COLO668 (cell line): Measurements from ENCODE around the gene PRRG1.
"Not testable (repeated sequence)": the region's sequence is repeated elsewhere in the genome, so short reads cannot be mapped to it uniquely, and the experiment has no call there.

Source experiments
- DNase-seq: peaks from one replicate; lab custom pipeline; 2025; ENCODE audit not compliant: unreplicated experiment; lab: John Stamatoyannopoulos, UW

PRRG1 gene

GRCh38 chrX:37349221-37350033 is at the start of gene PRRG1:
Gene PRRG1 (plus strand): TSS chrX:37349364. CDS start chrX:37406250, 56,886 bp downstream.
- peak; percentile 82 for DNase-seq

GRCh38 chrX:37302569-37302968 is 46.6 kb upstream of the PRRG1 start:
- no peak for DNase-seq

GRCh38 chrX:37305238-37305637 is 43.9 kb upstream of the PRRG1 start:
- DNase-seq: not testable (repeated sequence)

- no peak for DNase-seq
Observed at GRCh38 chrX:37314531-37314930, 34.6 kb upstream of the PRRG1 start.

GRCh38 chrX:37315511-37316248 is 33.5 kb upstream of the PRRG1 start:
- DNase-seq: no peak

- DNase-seq: no peak
Observed at GRCh38 chrX:37320541-37321203, 28.5 kb upstream of the PRRG1 start.

- no peak for DNase-seq
Observed at GRCh38 chrX:37330642-37331041, 18.5 kb upstream of the PRRG1 start.

GRCh38 chrX:37331546-37331945 is 17.6 kb upstream of the PRRG1 start:
- no peak for DNase-seq

GRCh38 chrX:37332055-37332454 is 17.1 kb upstream of the PRRG1 start:
- no peak for DNase-seq

- no peak for DNase-seq
Observed at GRCh38 chrX:37332987-37333658, 16.0 kb upstream of the PRRG1 start.

GRCh38 chrX:37347420-37347819 is 1.7 kb upstream of the PRRG1 start:
- no peak for DNase-seq

- no peak for DNase-seq
Observed at GRCh38 chrX:37348231-37348970, 763 bp upstream of the PRRG1 start.

- no peak for DNase-seq
Observed at GRCh38 chrX:37348971-37349220, 268 bp upstream of the PRRG1 start.

GRCh38 chrX:37350034-37350365 is 836 bp downstream of the PRRG1 start:
- no peak for DNase-seq

- DNase-seq: no peak
Observed at GRCh38 chrX:37353646-37354045, 4.5 kb downstream of the PRRG1 start.

GRCh38 chrX:37357436-37357835 is 8.3 kb downstream of the PRRG1 start:
- no peak for DNase-seq

- DNase-seq: no peak
Observed at GRCh38 chrX:37361596-37361995, 12.4 kb downstream of the PRRG1 start.

GRCh38 chrX:37364666-37365065 is 15.5 kb downstream of the PRRG1 start:
- no peak for DNase-seq

GRCh38 chrX:37367946-37368345 is 18.8 kb downstream of the PRRG1 start:
- no peak for DNase-seq

- no peak for DNase-seq
Observed at GRCh38 chrX:37370499-37371141, 21.5 kb downstream of the PRRG1 start.
